Kidney (tissue), 14 donors: ENCODE data around the gene CENPK. TPM values are rescaled to one million over a fixed set of nuclear protein-coding genes. Genes with fewer than 3 reads are reported as not detected.

Experiments used
- DNase-seq, 5 donors: peaks; one replicate each; pipeline ENCODE4 v3.0.0-alpha.2; 2013 to 2020
- FAIRE-seq: peaks from 2 replicates; lab custom pipeline; 2012; peaks lifted over from hg19 to GRCh38; lab: Jason Lieb, UNC
- H3K27ac ChIP-seq, 2 donors: one replicate each; pipeline ENCODE4 v1.7.0; 2013; ENCODE audit warnings: low read depth in 2 of 2, low read length in 2 of 2, inconsistent platforms in 1 of 2
- H3K27me3 ChIP-seq: one replicate; pipeline ENCODE4 v1.7.1; 2013; ENCODE audit warnings: low read length, inconsistent platforms; ENCODE audit not compliant: control insufficient read depth, insufficient read depth
- H3K36me3 ChIP-seq, 3 donors: one replicate each; pipeline versions ENCODE4 v1.7.0 to v1.7.1; 2013; ENCODE audit warnings: low read length in 3 of 3, control low read depth in 1 of 3, inconsistent platforms in 1 of 3; ENCODE audit not compliant: insufficient read depth in 3 of 3, control insufficient read depth in 2 of 3
- H3K4me1 ChIP-seq, 3 donors: one replicate each; pipeline versions ENCODE4 v1.7.0 to v1.7.1; 2013; ENCODE audit warnings: low read length in 3 of 3, inconsistent platforms in 1 of 3, low read depth in 1 of 3; ENCODE audit not compliant: control insufficient read depth in 2 of 3, insufficient read depth in 2 of 3
- H3K4me3 ChIP-seq, 3 donors: one replicate each; pipeline versions ENCODE4 v1.7.0 to v1.8.1; 2013; ENCODE audit warnings: low read length in 3 of 3, control low read depth in 1 of 3, inconsistent platforms in 1 of 3
- H3K9ac ChIP-seq, 3 donors: one replicate each; pipeline versions ENCODE4 v1.7.0 to v1.7.1; 2013; ENCODE audit warnings: low read length in 3 of 3, control low read depth in 1 of 3, inconsistent platforms in 1 of 3
- H3K9me3 ChIP-seq, 3 donors: one replicate each; pipeline versions ENCODE4 v1.7.0 to v1.7.1; 2013; ENCODE audit warnings: low read length in 3 of 3, control low read depth in 1 of 3, inconsistent platforms in 1 of 3; ENCODE audit not compliant: control insufficient read depth in 2 of 3, insufficient read depth in 1 of 3
- CTCF ChIP-seq: IDR thresholded peaks from 3 replicates; pipeline ENCODE4 v1.5.1; 2012; ENCODE audit warnings: mild to moderate bottlenecking, moderate library complexity, borderline replicate concordance; ENCODE audit not compliant: insufficient read depth; ENCODE audit errors: extremely low read depth
- intact Hi-C: fragments of 100-400 bp; cut with DNase I; formaldehyde crosslinking; loops from one replicate; pipeline ENCODE4 v1.11.1; 2022
- polyA plus RNA-seq: library from polyadenylated mRNA; stranded (reverse); fragments of 350-450 nt; fragmentation: Illumina TruSeq; extraction: RNeasy Lipid Tissue Mini Kit (QIAGEN cat#74804); gene quantifications from one replicate; pipeline ENCODE4 v1.2.3, GENCODE V29; 2014; ENCODE audit warnings: low read depth, low replicate concordance; ENCODE audit not compliant: insufficient read depth
- total RNA-seq: library from RNA; stranded (reverse); fragmentation: NEBNext Ultra II Directional; extraction: Animal tissue kit (Norgen Biotek cat#: 25700); gene quantifications from one replicate; pipeline ENCODE4 v1.2.1, GENCODE V29; 2021
- donor health status: control.
- donor health status: control.
- donor health status: control.
- donor health status: control.
- donor health status: control.
- donor health status: DM: yes; HTN: yes; CAD: no.
- donor health status: Normal renal cell carcinoma (clear cell type).

The CENPK gene
- total and polyA plus RNA-seq, 2 donors from 2014 or later = 3.5 TPM; not detected in 1

GRCh38 chr5:65566505-65566904 lies 3.5 kb upstream of the CENPK start:
- no peak overlapping the region for H3K4me3 ChIP-seq
- intact Hi-C loops = no loop called here
- no peaks in the 10 kb centered on the region for H3K9me3 ChIP-seq
- no peak for TF ChIP-seq CTCF
- FAIRE-seq (no peak), DNase-seq (no peak)
- no peak overlapping the region for H3K27ac ChIP-seq
- H3K4me1 ChIP-seq = peaks cover 0 to 5% (median 0%) of the 10 kb centered on the region in 3 donors
- H3K27me3 ChIP-seq = no peaks in the 10 kb centered on the region
- no peak overlapping the region for H3K9ac ChIP-seq
- H3K36me3 ChIP-seq = no peaks in the 10 kb centered on the region

GRCh38 chr5:65563777-65564176 lies 809 bp upstream of the CENPK start:
- Histone ChIP-seq H3K9me3 (no peaks in the 10 kb centered on the region), H3K27ac (no peak overlapping the region), H3K36me3 (no peaks in the 10 kb centered on the region)

GRCh38 chr5:65556718-65557117 lies 6.2 kb downstream of the CENPK start:
- TF ChIP-seq CTCF = no peak
- DNase-seq = no peak
- Histone ChIP-seq H3K4me3 (no peak overlapping the region), H3K27ac (no peak overlapping the region), H3K9me3 (no peaks in the 10 kb centered on the region), H3K9ac (no peak overlapping the region), H3K36me3 (no peaks in the 10 kb centered on the region), H3K4me1 (no peaks in the 10 kb centered on the region), H3K27me3 (no peaks in the 10 kb centered on the region)
- FAIRE-seq = no peak
- intact Hi-C loops = no loop called here

More at GRCh38 chr5:65563777-65564176, 809 bp upstream of the CENPK start:
- H3K4me1 ChIP-seq = peaks cover 0 to 5% (median 0%) of the 10 kb centered on the region in 3 donors
- TF ChIP-seq CTCF = no peak
- H3K27me3 ChIP-seq = no peaks in the 10 kb centered on the region
- FAIRE-seq = no peak
- no peak for DNase-seq
- intact Hi-C loops = no loop called here
- peak overlapping the region; percentile 89 to 99 (median 95) for H3K4me3 ChIP-seq
- H3K9ac ChIP-seq = peak overlapping the region; percentile 79 to 95 (median 81)

- H3K9me3 ChIP-seq = no peaks in the 10 kb centered on the region
- no peaks in the 10 kb centered on the region for H3K27me3 ChIP-seq
- no peak overlapping the region for H3K4me3 ChIP-seq
- no peak for DNase-seq
- intact Hi-C loops = no loop called here
- H3K9ac ChIP-seq = no peak overlapping the region
- no peak for FAIRE-seq
- H3K36me3 ChIP-seq = no peaks in the 10 kb centered on the region
- no peak for TF ChIP-seq CTCF
- no peaks in the 10 kb centered on the region for H3K4me1 ChIP-seq
- H3K27ac ChIP-seq = no peak overlapping the region
These were observed 6.8 kb downstream of the CENPK start for GRCh38 chr5:65556181-65556580.
